Stimulated activated CD4-positive, alpha-beta T cell treated with anti-CD3 and anti-CD28 coated beads, Interleukin-15, amount 100 ng/mL, for 1 hour (primary cell): Measurements from ENCODE around the gene MTHFR.
A peak's percentile ranks its signal among the peaks of the same experiment; 100 is the strongest.

ENCODE experiments used
- DNase-seq, 2 donors: peaks; one replicate each; pipeline ENCODE4 v3.0.0-alpha.2; 2020; ENCODE audit warnings: low read depth in 1 of 2, low spot score in 1 of 2

MTHFR gene

DNA sequence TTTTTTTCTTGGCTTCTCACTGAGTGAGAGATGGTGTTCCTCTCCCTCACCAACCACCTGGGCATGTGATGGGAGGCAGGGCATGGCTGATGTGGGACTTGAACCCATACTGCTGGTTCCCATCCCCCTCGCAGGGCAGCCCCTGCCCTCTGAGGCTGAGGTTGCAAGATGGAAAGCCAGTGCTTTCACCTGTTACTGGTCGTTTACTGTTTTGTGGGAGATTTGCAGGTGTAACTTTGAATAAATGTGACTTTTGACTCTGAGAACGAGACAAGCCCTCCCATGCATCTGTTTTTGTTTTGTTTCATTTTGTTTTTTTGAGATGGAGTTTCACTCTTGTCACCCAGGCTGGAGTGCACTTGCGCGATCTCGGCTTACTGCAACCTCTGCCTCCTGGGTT is 22.2 kb downstream of the MTHFR start:
- no peak for DNase-seq

DNA sequence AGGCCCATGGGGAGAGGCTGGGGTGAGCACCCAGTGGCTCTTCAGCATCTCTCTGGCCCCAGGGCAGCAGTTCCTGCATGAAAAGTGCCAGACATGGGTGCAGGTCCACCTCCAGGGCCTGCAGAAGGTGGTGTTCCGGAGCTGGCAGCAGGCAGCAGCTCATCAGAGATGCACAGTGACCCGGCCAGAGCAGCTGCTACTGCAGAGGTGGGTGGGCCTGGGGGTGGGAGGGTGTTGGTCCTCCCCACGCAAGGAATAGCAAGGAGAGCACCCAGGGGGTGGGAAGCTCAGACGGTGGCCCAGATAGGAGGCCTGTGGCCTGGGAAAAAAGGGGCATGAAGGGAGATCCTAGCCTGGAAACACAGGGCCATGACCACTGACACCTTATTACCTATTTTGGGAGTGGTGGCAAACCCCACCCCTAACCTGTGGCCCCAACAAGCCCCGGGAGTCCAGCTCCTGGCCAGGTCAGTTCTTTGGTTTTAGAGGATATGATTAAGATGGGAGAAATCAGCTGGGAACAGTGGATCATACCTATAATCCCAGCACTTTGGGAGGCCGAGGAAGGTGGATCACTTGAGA is 23.5 kb downstream of the MTHFR start:
- no peak for DNase-seq

DNA sequence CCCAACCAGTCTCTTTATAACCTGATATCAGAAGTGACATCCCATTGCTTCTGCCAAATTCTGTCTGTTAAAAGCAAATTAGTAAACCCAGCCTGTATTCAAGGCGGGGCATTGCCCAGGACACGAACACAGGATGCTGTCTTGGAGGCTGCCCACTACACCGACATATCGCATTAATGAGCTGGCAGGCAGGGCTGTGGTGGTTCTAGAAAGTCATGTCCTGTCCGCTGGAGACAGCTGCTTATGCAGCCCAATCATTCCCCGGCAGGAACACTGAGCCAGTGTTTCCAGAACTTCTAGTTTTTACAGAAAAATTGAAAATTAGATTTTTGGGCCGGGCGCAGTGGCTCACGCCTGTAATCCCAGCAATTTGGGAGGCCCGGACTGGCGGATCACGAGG is 24.5 kb downstream of the MTHFR start:
- DNase-seq, result no peak

DNA sequence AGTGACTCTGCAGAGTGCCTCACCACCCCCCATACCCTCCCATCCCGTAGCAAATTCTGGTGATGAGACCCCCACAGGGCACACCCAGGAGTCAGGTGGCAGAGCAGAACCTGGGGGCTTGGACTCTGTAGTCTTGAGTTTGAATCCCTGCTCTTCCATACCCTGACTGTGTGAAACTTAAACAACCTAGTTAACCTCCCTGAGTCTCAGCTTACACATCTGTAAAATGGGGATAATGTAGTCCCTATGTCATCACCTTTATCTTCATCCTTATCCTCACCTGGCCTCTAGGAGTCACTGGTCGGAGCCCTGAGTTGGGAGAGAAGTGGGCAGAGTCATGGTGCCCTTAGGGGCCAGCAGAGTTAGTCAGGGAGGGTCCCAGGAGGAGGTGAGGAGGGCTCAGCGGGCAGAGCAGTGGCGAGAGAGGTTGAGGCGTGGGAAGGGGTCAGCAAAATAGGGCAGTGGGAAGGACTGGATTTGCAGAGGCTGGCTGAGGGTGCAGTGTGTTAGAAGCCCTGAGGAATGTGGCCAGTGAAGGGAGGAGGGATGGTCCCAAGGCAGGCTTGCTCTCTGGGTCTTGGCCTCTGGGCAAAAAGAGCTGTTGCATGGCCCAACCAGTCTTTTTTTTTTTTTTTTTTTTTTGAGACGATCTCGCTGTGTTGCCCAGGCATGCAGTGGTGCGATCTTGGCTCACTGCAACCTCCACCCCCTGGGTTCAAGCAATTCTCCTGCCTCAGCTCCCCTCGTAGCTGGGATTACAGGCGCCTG is 25.2 kb downstream of the MTHFR start:
- no peak for DNase-seq

DNA sequence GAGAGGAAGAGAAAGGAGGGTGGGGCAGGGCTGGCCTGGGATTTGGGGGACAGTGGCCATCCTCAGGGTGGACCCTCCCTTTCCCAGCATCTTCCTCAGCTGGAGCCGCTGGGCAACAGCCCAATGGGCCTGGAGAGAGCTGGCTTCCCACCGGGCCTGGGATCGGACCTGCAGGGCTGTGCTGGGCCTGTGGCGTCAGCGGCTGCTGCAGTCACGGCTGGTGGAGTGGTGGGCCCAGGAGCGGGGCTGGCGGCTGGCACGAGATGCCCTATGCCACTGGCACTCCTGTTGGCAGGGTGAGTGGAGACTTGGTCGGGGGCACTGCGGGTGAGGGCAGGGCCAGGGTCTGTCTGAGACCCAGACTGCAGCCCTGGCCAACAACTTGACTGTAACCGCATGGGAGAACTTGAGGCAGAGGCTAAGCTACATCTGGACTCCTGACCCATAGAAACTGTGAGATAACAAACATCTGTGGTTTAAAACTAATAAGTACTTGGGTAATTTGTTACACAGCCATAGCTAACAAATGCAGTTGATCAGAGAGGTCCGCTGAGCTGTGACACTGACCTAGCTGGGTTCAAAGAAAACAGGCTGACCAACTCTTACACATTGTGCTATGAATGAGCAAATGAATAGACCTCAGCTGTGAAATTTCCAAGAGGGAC is 25.9 kb downstream of the MTHFR start:
- DNase-seq, result no peak

DNA sequence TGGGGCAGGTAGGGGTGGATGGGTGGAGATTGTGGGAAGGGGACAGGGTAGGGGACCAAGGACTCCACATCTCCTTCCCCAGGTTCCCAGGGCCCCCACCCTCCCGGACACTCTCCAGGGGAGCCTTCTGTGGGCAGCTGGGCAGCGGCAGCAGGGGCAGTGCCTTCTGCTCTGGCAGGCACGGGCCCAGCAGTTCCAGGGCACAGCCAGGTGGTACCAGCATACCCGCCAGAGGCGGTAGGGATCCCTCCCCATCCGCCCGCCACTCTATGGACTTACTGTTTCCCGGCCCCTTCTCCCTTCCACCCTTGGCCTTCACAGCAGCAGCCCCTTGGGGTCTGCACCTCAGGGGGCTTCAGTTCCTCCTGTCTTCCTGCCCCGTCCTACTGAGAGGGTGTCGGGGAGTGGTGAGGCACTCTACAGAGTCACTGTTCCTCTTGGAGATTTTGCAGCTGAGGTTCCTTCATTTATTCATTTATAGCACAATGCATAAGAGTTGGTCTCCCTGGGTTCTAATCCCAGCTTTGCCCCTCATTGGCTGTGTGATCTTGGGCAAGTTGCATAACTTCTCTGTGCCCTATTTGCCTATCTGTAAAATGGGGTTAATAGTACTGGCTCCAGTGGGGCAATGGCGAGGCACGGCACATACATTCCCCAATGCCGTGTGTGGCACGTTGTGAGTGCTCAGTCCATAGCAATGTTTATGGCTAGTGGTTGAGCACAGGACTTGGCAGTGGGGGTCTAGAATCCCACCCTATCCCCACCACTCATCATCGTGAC is 26.7 kb downstream of the MTHFR start:
- no peak for DNase-seq

DNA sequence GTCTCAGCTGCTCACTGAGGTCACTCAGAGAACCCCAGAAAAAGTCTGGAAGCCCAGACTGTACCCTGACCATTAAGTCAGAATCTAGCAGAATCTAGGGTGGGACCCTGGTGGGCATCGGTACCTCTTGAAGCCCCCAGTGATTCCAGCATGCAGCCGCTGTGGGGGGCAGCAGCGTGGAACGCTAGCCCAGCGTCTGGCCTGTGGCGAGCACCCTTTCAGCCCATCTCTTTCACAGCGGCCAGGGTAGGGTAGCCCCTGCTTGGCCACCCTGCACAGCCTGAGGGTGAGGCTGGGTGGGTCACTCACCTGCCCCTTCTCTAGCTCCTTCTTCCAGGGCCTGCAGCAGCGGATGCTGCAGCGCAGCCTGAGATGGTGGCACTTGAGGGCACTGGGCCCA is 27.4 kb downstream of the MTHFR start:
- DNase-seq, result no peak

DNA sequence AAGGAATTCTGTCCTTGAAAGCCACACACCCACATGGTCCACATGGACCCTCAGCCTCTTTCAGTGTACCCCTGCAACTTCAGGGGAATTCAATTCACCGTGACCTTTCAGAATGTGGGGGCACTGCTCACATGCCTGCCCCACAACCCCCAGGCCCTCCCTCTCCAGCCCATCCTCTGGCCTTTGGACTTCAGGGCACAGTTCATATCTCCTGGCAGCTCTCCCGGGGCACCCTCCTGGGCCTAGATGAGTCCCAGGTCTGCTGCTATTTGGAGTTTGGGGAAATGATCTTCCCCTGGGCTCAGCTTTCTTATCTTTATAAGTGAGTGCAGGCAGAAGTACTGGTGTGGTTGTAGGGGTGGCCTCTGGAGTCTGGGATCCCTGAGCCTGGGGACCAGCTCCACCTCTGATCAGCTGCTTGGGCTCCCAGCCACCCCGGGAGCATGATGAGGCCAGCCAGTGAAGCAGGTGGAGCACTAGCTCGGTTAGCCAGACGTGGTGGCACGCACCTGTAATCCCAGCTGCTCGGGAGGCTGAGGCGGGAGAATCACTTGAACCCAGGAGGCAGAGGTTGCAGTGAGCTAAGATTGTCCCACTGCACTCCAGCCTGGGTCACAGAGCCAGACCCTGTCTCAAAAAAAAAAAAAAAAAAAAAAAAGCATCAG is 28.0 kb downstream of the MTHFR start:
- DNase-seq, result no peak

DNA sequence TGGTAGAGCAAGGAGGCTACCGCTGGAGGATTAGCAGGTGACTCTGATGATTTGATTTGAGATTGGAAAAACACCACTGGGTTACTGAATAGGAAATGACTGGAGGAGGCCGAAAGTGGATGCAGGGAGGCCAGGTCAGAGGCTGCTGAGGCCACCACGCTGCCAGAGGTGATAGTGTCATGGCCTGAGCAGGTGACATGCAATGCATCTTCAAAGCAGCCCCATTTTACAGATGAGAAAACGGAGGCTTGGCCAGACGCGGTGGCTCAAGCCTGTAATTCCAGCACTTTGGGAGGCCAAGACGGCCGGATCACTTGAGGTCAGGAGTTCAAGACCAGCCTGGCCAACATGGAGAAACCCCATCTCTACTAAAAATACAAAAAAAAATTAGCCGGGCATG is 31.0 kb downstream of the MTHFR start:
- no peak for DNase-seq

DNA sequence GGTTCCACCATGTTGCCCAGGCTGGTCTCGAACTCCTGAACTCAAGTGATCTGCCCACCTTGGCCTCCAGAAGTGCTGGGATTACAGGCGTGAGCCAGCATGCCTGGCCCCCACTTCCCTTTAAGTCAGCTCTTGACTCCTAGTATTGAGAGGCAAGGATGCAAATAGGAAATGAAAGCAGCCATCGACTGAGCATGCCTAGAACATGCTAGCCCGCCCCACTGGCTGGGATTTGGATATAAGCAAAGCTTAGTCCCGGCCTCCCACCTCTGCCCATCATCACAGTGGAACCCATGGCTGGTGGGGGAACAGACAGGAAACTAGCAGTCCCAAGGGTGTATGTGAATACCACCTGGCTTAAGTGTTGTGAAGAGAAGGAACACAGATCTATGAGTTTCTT is 33.3 kb downstream of the MTHFR start:
- no peak for DNase-seq

DNA sequence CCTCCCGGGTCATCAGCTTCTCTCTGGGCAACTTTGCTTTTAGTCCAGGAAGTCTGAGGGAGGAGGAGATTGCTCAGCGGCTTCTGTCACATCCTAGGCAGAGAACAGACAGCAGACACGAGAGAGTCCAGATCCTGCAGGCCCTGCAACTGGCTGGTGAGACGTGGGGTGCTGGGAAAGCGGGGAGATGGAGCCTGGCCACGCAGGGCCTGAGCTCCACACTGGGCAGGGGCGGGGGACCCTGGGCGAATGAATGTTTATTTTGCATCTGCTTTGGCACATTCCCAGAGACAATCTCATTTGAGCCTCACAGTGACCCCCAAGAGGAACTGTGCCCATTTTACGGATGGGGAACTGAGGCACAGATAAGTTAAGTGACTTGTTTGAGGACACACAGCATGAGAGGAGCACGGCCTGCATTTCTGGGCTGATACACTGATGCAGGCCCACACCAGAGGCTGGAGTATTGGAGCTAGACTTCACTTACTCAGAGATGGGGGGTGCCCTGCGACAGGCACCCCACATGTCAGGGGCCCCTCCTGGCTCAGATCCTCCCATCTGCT is 34.2 kb downstream of the MTHFR start:
- no peak for DNase-seq

DNA sequence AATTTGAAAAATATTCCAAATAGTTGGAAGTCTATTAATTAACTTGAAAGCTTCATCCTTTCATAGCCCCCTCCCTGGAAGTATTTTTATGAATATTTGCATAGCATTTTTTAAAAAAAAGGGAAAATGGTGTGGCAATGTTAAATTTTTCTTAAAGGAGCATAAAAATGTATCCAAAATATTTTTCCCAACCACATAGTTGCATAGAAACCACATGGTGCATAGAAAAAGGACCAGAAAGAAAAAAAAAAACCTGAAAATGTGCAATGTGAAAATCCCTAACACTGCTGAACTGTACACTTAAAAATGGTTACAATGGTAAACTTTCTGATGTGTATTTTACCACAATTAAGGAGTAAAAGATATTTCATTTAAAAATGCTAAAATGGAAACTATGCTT is 35.8 kb downstream of the MTHFR start:
- no peak for DNase-seq

DNA sequence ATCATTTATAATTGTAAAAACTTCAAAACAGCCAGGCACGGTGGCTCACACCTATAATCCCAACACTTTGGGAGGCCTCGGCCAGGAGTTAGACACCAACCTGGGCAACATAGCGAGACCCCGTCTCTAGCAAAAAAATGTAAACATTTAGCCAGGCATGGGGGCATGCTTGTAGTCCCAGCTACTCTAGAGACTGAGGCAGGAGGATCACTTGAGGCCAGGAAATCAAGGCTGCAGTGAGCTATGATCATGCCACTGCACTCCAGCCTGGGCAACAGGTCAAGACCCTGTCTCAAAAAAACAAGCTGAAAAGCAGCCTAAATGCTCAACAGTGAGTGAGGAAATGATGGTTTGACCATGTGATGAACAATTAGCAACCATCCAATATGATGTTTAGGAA is 36.5 kb downstream of the MTHFR start:
- no peak for DNase-seq

DNA sequence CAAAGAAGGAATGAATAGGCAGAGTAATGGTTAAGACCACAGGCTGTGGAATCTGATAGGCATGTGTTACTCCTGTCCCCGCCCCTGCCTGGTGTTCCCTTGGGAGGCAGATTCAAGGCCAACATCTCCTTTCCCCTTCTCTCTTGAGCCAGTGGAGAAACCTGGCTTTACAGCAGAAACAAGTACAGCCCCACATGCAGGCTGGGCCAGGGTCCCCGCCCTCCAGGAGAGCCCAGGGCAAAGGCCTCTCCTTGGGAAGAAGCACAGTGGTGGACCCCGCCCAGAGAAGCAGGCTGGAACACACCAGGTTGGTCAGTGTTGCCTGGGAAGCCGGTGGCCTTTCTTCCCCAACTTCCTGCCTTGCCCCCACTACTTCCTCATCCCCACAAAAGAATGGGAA is 36.9 kb downstream of the MTHFR start:
- DNase-seq, result no peak

DNA sequence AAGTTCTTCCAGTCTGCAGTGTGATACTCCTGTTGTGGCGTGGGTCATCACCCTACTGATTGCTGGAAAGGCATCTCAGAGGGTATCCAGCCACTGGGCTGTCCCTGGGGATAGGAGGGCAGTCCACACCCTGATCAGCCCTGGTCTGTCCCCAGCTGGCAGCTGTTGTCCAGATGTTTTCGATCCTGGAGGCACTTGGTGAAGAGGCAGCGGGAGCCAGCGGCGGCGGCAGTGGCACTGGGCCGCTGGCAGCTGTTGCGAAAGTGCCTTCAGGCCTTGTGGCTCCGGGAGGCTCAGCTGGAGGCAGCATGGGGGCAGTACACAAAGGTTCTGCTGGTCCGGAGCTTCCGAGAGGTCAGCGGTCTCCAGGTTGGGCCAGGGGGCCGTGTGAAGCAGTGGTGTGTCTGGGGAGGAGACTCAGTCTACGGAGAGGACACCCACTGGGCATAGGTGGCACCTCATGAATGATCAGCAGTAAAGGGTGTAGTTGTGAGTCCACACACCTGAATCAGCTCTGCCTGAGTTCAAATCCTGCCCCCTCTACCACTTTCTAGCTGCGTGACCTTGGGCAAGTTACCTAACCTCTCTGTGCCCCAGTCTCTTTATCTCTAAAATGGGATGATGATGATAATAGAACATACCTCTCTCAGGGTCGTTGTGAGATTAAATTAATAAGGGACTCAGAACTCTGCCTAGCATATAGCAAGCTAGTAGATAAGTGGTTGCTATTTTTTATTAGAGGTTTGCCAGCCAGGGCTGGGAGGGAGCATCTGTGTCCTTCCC is 37.7 kb downstream of the MTHFR start:
- no peak for DNase-seq

DNA sequence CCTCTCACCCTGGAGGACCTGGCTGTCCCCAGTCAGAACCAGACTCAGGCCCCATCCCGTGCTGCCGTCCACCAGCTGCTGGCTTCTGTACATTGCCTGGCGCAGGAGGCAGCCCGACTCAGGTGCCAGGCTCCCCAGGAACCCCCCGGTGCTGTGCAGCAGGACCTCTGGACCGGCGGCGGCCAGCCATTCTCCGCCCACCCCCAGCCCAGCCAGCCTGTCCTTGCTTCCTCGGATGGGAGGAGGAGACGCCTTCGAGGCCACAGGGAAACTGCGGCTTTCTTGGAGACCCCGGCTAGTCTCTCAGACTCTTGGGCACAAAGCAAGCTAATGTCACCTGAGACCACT is 39.4 kb downstream of the MTHFR start:
- DNase-seq, result no peak

DNA sequence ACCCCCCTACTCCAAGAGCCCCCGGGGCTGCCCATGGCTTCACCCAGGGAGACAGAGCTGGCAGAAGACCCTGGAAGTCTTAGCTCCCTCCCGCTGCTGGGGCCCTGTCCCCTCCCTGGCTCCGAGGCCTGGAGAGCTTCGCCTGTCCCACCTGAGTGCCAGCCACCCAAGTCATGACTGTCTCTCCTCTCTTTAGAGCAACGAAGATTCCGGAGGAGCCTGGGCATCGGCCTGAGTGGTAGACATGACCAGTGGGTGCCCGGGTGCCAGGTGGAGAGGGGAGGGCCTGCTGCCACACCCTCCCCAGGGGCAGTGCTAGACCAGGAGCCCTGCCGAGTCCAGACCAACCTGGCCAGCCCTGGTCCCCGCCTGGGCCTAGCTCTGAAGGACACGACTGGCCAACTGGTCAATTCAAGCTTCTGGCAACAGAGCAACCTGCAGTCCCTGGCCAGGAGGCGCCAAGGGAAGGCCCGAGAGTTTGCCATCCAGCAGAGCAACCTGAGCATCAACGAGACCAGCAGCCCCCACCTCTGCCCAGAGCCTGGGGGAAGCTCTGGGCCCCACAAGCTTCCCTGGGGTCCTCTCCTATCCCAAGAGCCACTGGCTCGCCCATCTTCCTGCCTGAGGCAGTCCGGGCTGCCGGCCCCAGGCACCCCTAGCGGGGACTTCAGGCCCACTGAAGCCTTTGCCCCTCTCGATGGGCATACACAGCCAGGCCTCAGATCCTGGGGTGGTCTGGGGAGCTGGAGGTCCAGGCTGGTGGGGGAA is 39.9 kb downstream of the MTHFR start:
- no peak for DNase-seq

DNA sequence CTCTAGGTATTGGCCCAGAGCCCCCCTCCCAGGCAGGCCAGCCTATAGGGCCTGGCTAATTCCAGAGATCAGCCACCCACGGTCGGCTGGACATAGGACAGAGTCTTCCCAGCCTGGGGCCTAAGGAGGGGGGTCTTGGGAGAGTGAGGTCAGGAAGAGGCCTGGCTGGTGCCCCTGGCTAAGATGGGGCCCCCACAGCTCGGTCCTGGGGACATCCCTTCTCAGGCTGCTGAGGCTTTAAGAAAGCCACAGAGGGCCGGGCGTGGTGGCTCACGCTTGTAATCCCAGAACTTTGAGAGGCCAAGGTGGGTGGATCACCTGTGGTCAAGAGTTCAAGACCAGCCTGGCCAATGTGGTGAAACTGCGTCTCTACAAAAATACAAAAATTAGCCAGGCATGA is 41.2 kb downstream of the MTHFR start:
- no peak for DNase-seq

DNA sequence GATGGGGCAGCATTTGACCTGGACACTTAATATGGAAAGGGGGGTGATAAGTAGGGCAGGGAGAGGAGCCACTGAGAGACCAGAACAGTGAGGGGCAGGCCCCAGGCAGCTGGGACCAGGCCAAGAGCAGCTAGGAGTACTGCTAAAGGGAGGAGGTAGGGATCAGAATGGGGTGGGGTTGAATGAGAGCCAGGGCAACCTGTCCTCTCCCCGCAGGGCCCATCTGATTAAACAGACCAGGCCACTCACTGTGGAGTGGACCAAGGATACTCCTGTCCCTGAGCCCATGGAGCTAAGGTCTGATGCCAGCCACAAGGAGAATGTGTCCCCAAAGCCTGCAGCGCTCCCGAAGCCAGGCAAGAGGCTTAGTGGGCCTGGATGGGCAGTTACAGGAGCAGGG is 41.6 kb downstream of the MTHFR start:
- no peak for DNase-seq

DNA sequence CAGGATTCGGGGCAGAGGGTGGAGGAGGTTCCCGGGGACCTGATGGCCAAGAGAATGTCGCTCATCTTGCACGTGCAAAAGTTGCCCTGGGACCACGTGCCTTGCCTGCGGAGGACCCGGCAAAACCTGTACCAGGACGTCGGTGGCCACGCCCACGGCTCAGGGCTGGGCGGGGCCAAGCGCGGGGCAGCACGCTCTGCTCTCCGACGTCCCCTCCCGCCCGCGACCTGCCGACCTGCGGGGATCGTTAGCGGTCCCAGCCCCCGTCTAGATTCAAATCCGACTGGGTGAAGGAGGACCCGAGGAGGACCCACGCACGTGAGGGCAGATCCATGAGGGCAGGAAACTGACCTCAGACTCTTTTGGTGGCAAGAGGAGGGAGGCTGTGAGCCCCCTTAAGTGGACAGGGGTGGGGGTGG is 43.8 kb downstream of the MTHFR start, which contains the start of gene C1orf167:
TSS of gene C1orf167 (plus strand) at position 206 of the 419 bp plus-strand sequence. CDS start 2,208 bp downstream, outside the sequence.
- peak in 1 of 2 donors; percentile 30 for DNase-seq
